HepG2 (cell line): ENCODE results near the gene C19orf44. TPM values are rescaled to one million over a fixed set of nuclear protein-coding genes. Genes with fewer than 3 reads are reported as not detected.
A peak's percentile ranks its signal among the peaks of the same experiment; 100 is the strongest.

Experiments used
- ATAC-seq: fragments of 200-7000 bp; cut with Tn5 transposase; 3 replicates; pipeline ENCODE4 v1.9.1; 2020; ENCODE audit warnings: mild to moderate bottlenecking, moderate library complexity
- BruUV-seq: library from RNA; stranded (reverse); fragments of 400-500 nt; replicated peaks from 2 replicates; lab custom pipeline; 2021; lab: Mats Ljungman, UMichigan
- CTCF ChIA-PET: fragments of 300-600 bp; formaldehyde crosslinking; extraction: SDS; loops from one replicate; lab custom pipeline; 2021; ENCODE audit warnings: low total read pairs, inconsistent platforms, low intra/inter-chr PET ratio; lab: Yijun Ruan, JAX
- POLR2A ChIA-PET: fragments of 350-600 bp; sonication (Branson Sonifier 250); formaldehyde crosslinking; loops from one replicate; lab custom pipeline; 2020; ENCODE audit warnings: antibody characterized with exemption, inconsistent platforms; lab: Yijun Ruan, JAX
- DNase-seq: peaks from one replicate; pipeline ENCODE4 v3.0.0-alpha.2; 2015; ENCODE audit warnings: low spot score
- FAIRE-seq: peaks from 3 replicates; lab custom pipeline; 2011; peaks lifted over from hg19 to GRCh38; lab: Jason Lieb, UNC
- H2AFZ ChIP-seq: one replicate; pipeline ENCODE4 v1.6.1; 2011; ENCODE audit warnings: low read length, inconsistent platforms
- H3K27ac ChIP-seq: fragments of 300-600 bp; 3 replicates; pipeline ENCODE4 v1.8.0; 2011; ENCODE audit warnings: mixed run types, mild to moderate bottlenecking, mixed read lengths, low read length, inconsistent platforms; ENCODE audit not compliant: insufficient read depth; ENCODE audit errors: extremely low read length
- H3K27me3 ChIP-seq, 2 experiments: fragments of 200-600 bp in 1 of 2; 2 replicates in 1 of 2; 3 replicates in 1 of 2; pipeline versions ENCODE4 v1.6.0 to v1.8.0; 2011; ENCODE audit warnings: low read length in 2 of 2, mild to moderate bottlenecking in 2 of 2, moderate library complexity in 2 of 2, inconsistent platforms in 1 of 2; ENCODE audit not compliant: insufficient read depth in 2 of 2, control insufficient read depth in 1 of 2
- H3K36me3 ChIP-seq, 2 experiments: fragments of 200-600 bp in 1 of 2; replicated peaks in 1 of 2; 2 replicates in 1 of 2; 3 replicates in 1 of 2; pipeline versions ENCODE4 v1.5.1 to v1.8.0; 2011; ENCODE audit warnings: low read length in 2 of 2, inconsistent platforms in 1 of 2; ENCODE audit not compliant: insufficient read depth in 2 of 2, control insufficient read depth in 1 of 2
- H3K4me1 ChIP-seq: 2 replicates; pipeline ENCODE4 v1.5.1; 2012; ENCODE audit warnings: low read length, inconsistent platforms; ENCODE audit not compliant: insufficient read depth
- H3K4me2 ChIP-seq: 2 replicates; pipeline ENCODE4 v1.6.0; 2011; ENCODE audit warnings: low read depth, low read length, inconsistent platforms
- H3K4me3 ChIP-seq, 3 experiments: fragments of 200-600 bp in 1 of 3; sonication (generic), shearing (Covaris generic) in 1 of 3; replicated peaks in 1 of 3; 2 replicates each; pipeline ENCODE4 v1.5.1; 2011 to 2016; ENCODE audit warnings: low read length in 3 of 3, inconsistent platforms in 2 of 3, low read depth in 2 of 3, mild to moderate bottlenecking in 2 of 3, control low read depth in 1 of 3, mixed read lengths in 1 of 3; ENCODE audit not compliant: insufficient read depth in 1 of 3
- H3K79me2 ChIP-seq: one replicate; pipeline ENCODE4 v1.6.1; 2011; ENCODE audit warnings: low read length, inconsistent platforms; ENCODE audit not compliant: insufficient read depth
- H3K9ac ChIP-seq: 2 replicates; pipeline ENCODE4 v1.6.0; 2011; ENCODE audit warnings: mild to moderate bottlenecking, low read depth, low read length, inconsistent platforms; ENCODE audit not compliant: insufficient read depth
- H3K9me3 ChIP-seq: 2 replicates; pipeline ENCODE4 v1.5.1; 2012; ENCODE audit warnings: mild to moderate bottlenecking, low read length
- H4K20me1 ChIP-seq: 2 replicates; pipeline ENCODE4 v1.6.0; 2011; ENCODE audit warnings: inconsistent platforms, mild to moderate bottlenecking, low read length, moderate library complexity; ENCODE audit not compliant: insufficient read depth
- ATF7 ChIP-seq, 2 experiments: fragments of 450-650 bp in 1 of 2; sonication (generic) in 1 of 2; formaldehyde crosslinking in 1 of 2; IDR thresholded peaks; 2 replicates each; pipeline versions ENCODE4 v1.4.0 to v1.6.1; 2016 to 2020; ENCODE audit warnings: antibody characterized with exemption in 1 of 2, mild to moderate bottlenecking in 1 of 2, missing genetic modification reagents in 1 of 2
- NFIB ChIP-seq: sonication (generic); formaldehyde crosslinking; IDR thresholded peaks from 2 replicates; pipeline ENCODE4 v1.9.0; 2021; ENCODE audit warnings: missing genetic modification reagents, mild to moderate bottlenecking, borderline replicate concordance
- ZFP36L1 ChIP-seq: sonication (generic); formaldehyde crosslinking; IDR thresholded peaks from 2 replicates; pipeline ENCODE4 v1.8.0; 2022; ENCODE audit warnings: mild to moderate bottlenecking, missing genetic modification reagents, moderate library complexity
- ZNF12 ChIP-seq: sonication (generic); formaldehyde crosslinking; IDR thresholded peaks from 2 replicates; pipeline ENCODE4 v1.5.0; 2020; ENCODE audit warnings: missing genetic modification reagents
- ZNF383 ChIP-seq: sonication (generic); formaldehyde crosslinking; IDR thresholded peaks from 2 replicates; pipeline ENCODE4 v1.4.0; 2020; ENCODE audit warnings: missing genetic modification reagents, mild to moderate bottlenecking, borderline replicate concordance
- WGBS: methylation state at CpG from one replicate; pipeline ENCODE4 v1.1.6; 2017; ENCODE audit warnings: low lambda C conversion rate; 5-methylcytosine and 5-hydroxymethylcytosine counted together
- in situ Hi-C: cut with HindIII; loops from 2 replicates; pipeline ENCODE4 v1.10.0; 2017; ENCODE audit warnings: low pct_unique_long_range_greater_than_20kb; ENCODE audit not compliant: extremely low pct_ligation_motif_present
- intact Hi-C: fragments of 100-400 bp; cut with micrococcal nuclease; formaldehyde crosslinking; loops from one replicate; pipeline ENCODE4 v1.10.0; 2022; ENCODE audit not compliant: unreplicated experiment
- polyA plus RNA-seq, 8 experiments: library from polyadenylated mRNA; depleted of rRNA in 3 of 8; stranded (reverse) in 7 of 8; unstranded in 1 of 8; fragments of >200 nt; fragmentation: Illumina TruSeq in 4 of 8; extraction: Trizol in 4 of 8; gene quantifications; 2 replicates each; pipeline versions ENCODE4 v1.2.1 to v1.2.3, GENCODE V29; 2011 to 2016; ENCODE audit warnings: low read depth in 4 of 8, missing spikeins in 1 of 8, mixed read lengths in 1 of 8; ENCODE audit not compliant: insufficient read depth in 1 of 8
- small RNA-seq, 3 experiments: library from RNA; depleted of rRNA; stranded (forward); fragments of <200 nt; gene quantifications; one replicate each; pipeline ENCODE3, GENCODE V24; 2012; ENCODE audit warnings: low read depth in 2 of 3, low replicate concordance in 1 of 3; ENCODE audit not compliant: insufficient read length in 3 of 3, insufficient read depth in 2 of 3
- total RNA-seq, 5 experiments: library from RNA; depleted of rRNA; stranded (reverse); fragments of >200 nt; fragmentation: Illumina TruSeq; extraction: Trizol; gene quantifications; 2 replicates each; pipeline ENCODE4 v1.2.3, GENCODE V29; 2016; ENCODE audit warnings: low read depth in 1 of 5

C19orf44 gene
- total and polyA plus RNA-seq, 2 of the 13 experiments (the other 11 are each of a cell fraction or from before 2014, with no cell fraction given) = 3.2 to 4.3 TPM

DNA sequence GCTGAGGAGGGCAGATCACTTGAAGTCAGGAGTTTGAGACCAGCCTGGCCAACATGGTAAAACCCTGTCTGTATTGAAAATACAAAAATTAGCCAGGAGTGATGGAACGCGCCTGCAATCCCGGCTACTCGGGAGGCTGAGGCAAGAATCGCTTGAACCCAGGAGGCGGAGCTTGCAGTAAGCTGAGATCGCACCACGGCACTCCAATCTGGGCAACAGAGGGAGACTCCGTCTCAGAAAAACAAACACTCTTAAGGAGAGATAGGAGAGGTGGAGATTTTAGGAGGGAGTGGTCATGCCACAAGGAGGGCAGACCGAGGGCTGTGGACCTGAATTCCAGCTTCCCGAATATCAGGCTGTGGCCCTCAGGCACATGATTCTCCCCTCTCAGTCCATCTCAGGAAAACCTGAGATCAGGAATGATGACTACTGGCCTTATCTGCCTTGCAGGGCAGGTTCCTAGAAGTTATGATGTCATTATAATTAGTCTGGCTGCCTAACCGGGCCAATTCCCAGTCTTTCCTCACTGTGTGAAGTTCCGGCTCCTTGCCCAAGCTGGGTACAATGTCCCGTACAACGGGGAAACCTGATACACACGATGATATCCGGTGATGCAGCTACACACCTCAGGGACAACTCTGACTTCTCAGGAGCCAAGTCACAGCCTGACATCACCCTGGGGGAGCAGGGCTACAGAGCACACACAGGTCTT is 73.6 kb downstream of the C19orf44 start:
- Histone ChIP-seq H3K79me2 (peaks cover 52% of the 10 kb centered on the region), H3K4me1 (peaks cover 42% of the 10 kb centered on the region), H3K9me3 (no peaks in the 10 kb centered on the region), H3K4me2 (no peak overlapping the region), H3K27me3 (no peaks in the 10 kb centered on the region; a peak in 1 of 5 replicates), H3K4me3 (no peak overlapping the region)
- intact Hi-C loops = loop anchor here (5.0 kb wide), 1 partner anchor 58 kb away; the partner anchor contains the start of gene MED26
- 93% methylated on average over 16 of the region's 17 CpGs for WGBS
- ATAC-seq (no peak), DNase-seq (no peak), FAIRE-seq (no peak)
- ChIA-PET CTCF (no interaction called here), POLR2A (no interaction called here)
- no TSS peak for BruUV-seq
- no peak for TF ChIP-seq ZNF383 (CRISPR knock-in tag)
- TF ChIP-seq ATF7 (IDR thresholded peaks at IDR 0.05) = peak; percentile 82
- no peak for TF ChIP-seq ATF7 (CRISPR knock-in tag; IDR thresholded peaks at IDR 0.05)
- no peak for TF ChIP-seq NFIB
- no peak for TF ChIP-seq ZFP36L1 (CRISPR knock-in tag)
- no peak for TF ChIP-seq ZNF12 (CRISPR knock-in tag)
- TF ChIP-seq, all 625 proteins: peak for 1
- no peak overlapping the region for H3K9ac ChIP-seq
- no peak overlapping the region for H2AFZ ChIP-seq
- in situ Hi-C loops = loop anchor here (5.0 kb wide), 1 partner anchor 58 kb away; the partner anchor contains the start of gene MED26
- H4K20me1 ChIP-seq = no peaks in the 10 kb centered on the region
- H3K27ac ChIP-seq = no peak overlapping the region
- peaks cover 10 to 34% of the 10 kb centered on the region in 2 experiments; a peak in 4 of 5 replicates for H3K36me3 ChIP-seq

Small RNA genes within 50 kb of the gene (small RNA-seq; reads per million reads assigned to genes)
- gene RN7SL146P = 0 reads per million in 3 experiments

Other genes with a start within 250 kb of the C19orf44 start
- gene KLF2, start 171.6 kb upstream of the C19orf44 start, total RNA-seq (2016; rRNA removed; fragmentation: Illumina TruSeq; extraction: Trizol) = not detected in 2 replicates
- 0.05 TPM in 1 of 2 replicates, not detected in the other for gene KLF2, start 171.6 kb upstream of the C19orf44 start, polyA plus RNA-seq (2011; rRNA removed)
- gene EPS15L1, start 24.4 kb upstream of the C19orf44 start, total RNA-seq (2016; rRNA removed; fragmentation: Illumina TruSeq; extraction: Trizol) = 7.0 and 8.6 TPM in 2 replicates
- 14.0 and 16.5 TPM in 2 replicates for gene EPS15L1, start 24.4 kb upstream of the C19orf44 start, polyA plus RNA-seq (2011; rRNA removed)
- not detected in 2 replicates for gene CALR3, start 227 bp upstream of the C19orf44 start, total RNA-seq (2016; rRNA removed; fragmentation: Illumina TruSeq; extraction: Trizol)
- not detected in 2 replicates for gene CALR3, start 227 bp upstream of the C19orf44 start, polyA plus RNA-seq (2011; rRNA removed)
- 4.3 and 9.1 TPM in 2 replicates for gene CHERP, start 46.0 kb downstream of the C19orf44 start, total RNA-seq (2016; rRNA removed; fragmentation: Illumina TruSeq; extraction: Trizol)
- gene CHERP, start 46.0 kb downstream of the C19orf44 start, polyA plus RNA-seq (2011; rRNA removed) = 5.4 and 5.9 TPM in 2 replicates
- gene SLC35E1, start 76.0 kb downstream of the C19orf44 start, total RNA-seq (2016; rRNA removed; fragmentation: Illumina TruSeq; extraction: Trizol) = 17.2 and 21.2 TPM in 2 replicates
- 46.5 and 48.0 TPM in 2 replicates for gene SLC35E1, start 76.0 kb downstream of the C19orf44 start, polyA plus RNA-seq (2011; rRNA removed)
- gene MED26, start 131.8 kb downstream of the C19orf44 start, total RNA-seq (2016; rRNA removed; fragmentation: Illumina TruSeq; extraction: Trizol) = 3.3 and 3.8 TPM in 2 replicates
- gene MED26, start 131.8 kb downstream of the C19orf44 start, polyA plus RNA-seq (2011; rRNA removed) = 3.3 and 3.5 TPM in 2 replicates
- gene SMIM7, start 163.8 kb downstream of the C19orf44 start, total RNA-seq (2016; rRNA removed; fragmentation: Illumina TruSeq; extraction: Trizol) = 67.4 and 74.9 TPM in 2 replicates
- gene SMIM7, start 163.8 kb downstream of the C19orf44 start, polyA plus RNA-seq (2011; rRNA removed) = 54.7 and 55.7 TPM in 2 replicates
- gene TMEM38A, start 164.7 kb downstream of the C19orf44 start, total RNA-seq (2016; rRNA removed; fragmentation: Illumina TruSeq; extraction: Trizol) = 1.7 and 4.8 TPM in 2 replicates
- gene TMEM38A, start 164.7 kb downstream of the C19orf44 start, polyA plus RNA-seq (2011; rRNA removed) = 6.8 and 7.7 TPM in 2 replicates
- not detected in 2 replicates for gene NWD1, start 223.5 kb downstream of the C19orf44 start, total RNA-seq (2016; rRNA removed; fragmentation: Illumina TruSeq; extraction: Trizol)
- gene NWD1, start 223.5 kb downstream of the C19orf44 start, polyA plus RNA-seq (2011; rRNA removed) = not detected in 2 replicates